ENCODE results near the gene ADM2.
A peak's percentile ranks its signal among the peaks of the same experiment; 100 is the strongest.

Gene ADM2

DNA sequence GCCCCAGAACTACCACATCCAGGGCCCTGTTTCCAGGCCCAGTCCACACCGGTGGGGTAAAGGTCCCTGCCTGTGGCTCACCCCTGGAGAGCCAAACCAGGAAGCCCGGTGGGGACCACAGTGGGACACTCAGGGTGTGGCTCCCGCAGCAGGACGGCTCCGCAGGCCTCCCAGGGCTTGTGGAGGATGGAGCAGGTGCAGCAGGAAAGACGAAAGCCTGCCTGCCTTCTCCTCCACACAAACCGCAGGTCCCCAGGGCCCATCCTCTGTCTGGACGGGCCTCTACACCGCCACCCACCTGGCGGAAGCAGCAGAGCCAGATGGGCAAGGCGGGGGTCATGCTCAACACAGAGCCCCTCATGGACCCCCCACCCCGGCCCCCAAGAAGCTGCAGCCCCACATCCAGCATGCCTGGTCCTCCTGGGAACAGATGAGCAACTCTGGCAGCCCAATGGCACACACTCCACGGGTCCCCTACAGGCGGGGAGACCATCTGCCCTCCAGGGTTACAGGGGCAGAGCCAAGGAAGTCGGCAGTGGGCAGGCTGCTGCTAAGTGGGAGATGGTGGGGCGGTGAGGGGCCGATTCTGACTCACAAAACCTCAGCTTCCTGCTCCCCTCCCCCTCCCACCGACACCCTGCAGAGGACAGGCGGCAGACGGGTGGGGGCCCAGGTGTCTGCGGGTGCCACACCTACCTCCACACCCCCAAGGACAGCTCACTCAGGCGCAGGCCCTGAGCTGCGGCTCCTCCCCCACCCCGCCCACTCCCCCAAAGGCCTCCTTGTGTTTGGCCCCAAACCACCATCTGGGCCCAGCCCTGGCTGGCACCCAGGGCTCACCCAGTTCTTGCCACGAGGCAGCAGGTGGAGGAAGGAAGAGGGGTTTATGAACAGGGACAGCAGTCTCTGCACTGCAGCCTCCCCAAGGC, 11.7 kb upstream of the ADM2 start:
- peak; percentile 75 to 83 for DNase-seq

DNA sequence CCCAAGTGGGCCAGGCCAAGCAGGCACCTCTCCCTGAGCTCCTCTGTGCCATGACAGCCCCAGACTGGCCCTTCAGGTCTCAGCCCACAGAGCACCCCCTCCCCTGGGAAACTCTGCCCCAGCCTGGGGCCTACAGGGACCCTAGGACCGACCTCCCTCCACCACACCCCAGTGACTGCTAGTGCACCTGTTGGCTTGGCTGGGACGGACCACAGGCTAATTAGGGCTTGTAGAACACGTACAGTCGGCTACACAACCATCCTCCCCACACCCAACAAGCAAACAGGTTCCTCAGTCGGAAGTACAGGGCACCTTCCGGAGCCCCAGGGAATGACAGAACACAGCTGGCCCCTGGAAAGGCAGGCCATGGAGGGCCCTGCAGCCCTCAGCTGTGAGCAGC, 10.9 kb upstream of the ADM2 start:
- DNase-seq: no peak

DNA sequence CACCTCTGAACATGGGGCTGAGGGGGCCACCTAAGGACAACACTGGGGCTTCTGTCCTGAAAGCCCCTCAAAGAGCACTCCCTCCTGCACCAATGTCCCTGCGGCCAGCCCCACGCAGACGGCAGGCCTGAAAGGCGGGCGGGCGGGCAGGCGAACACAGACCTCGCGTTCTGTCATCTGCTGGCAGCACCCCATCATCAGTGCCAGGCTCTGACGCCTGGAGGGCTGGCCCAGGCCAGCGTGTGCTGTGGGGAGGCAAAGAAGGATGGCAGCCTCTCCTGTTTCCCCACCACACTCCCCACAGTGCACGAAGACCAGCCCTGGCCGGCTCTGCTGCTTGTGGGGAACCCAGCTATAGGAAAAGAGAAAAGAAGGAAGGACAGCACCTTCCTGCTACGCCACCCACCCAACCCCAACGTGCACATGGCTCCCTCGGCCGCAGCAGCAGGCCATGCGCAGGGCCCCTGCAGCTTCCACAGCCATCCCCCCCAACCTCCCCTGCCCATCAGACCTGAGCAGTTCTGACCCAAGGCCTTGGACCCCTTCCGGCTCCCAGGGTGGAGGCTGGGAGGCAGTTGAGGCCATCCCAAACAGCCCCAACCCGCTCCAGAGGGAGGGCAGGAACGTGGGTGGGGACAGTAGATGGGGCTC, 10.0 kb upstream of the ADM2 start:
- DNase-seq: no peak

DNA sequence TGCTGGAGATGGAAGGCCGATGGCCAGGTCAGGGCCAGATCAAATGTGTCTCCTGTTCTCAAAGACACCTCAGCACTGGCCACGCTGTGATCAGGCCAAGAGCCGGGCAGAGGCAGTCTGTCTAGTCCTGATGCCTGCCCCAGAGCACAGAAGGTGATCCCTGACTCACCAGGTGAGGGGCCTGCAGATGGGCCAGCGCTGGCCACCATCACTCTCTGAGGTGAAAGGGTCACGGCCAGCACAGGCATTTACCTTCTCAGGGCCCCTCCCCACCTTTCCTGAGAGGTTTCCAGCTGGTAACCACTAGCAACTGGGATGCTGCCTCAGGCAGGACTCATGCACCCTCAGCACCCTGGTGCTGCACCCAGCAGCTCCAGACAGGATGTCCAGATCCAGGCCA, 9.4 kb upstream of the ADM2 start:
- DNase-seq: no peak

DNA sequence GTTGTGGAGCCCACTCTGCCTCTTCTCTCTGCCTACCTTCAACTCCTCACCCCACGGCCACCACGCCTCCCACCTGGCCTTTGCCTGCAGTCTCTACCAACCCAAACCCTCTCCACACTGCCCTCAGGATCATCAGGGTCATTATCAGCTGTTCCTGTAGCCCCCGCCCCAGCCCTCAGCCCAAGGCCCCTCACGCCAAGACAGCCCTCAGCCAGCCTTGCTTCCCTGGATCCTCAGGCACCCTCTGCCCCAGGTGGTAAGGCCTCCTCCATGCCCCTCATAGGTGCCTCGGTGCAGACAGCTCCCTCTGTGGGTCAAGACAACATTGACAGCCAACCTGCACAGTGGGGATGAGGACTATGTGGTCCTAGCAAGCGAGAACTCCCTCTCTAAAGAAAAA, 8.3 kb upstream of the ADM2 start:
- no peak for DNase-seq

DNA sequence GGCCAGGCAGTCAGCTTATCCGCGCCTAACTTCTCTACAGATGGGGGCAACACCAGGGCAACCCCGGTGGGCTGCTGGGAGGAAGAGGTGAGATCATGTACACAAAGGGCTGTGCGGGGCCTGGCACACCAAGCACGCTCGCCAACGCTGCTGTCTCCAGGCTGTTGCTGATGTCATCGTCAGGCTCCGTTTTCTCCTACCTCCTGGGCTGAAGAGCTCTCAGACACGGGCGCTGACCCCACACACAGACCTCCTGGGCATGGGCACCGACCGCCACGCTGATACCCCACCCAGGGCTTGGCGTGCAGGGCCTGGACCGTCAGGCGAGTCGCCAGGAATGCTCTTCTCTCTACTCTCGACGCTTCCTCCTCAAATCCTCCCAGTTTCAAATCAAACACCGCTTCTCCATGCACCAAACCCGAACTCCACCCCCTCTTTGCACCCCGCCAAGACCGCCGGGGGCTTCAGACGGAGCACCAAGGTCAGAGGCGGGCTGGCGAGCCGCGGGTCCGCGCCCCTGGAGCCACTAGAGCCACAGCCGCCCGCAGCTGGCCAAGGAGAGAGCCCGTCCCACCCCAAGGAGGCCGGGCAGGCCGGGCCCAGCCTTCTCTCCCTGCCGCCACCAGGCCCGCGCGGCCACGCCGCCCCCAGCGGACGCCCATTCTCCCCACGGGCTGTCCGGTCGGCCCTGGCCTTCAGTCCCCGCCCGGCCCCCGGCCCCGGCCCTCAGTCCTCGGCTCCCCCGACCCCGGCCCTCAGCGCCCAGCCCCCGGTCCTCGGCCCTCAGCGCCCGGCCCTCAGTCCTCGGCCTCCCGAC, 7.3 kb upstream of the ADM2 start:
- DNase-seq: no peak

DNA sequence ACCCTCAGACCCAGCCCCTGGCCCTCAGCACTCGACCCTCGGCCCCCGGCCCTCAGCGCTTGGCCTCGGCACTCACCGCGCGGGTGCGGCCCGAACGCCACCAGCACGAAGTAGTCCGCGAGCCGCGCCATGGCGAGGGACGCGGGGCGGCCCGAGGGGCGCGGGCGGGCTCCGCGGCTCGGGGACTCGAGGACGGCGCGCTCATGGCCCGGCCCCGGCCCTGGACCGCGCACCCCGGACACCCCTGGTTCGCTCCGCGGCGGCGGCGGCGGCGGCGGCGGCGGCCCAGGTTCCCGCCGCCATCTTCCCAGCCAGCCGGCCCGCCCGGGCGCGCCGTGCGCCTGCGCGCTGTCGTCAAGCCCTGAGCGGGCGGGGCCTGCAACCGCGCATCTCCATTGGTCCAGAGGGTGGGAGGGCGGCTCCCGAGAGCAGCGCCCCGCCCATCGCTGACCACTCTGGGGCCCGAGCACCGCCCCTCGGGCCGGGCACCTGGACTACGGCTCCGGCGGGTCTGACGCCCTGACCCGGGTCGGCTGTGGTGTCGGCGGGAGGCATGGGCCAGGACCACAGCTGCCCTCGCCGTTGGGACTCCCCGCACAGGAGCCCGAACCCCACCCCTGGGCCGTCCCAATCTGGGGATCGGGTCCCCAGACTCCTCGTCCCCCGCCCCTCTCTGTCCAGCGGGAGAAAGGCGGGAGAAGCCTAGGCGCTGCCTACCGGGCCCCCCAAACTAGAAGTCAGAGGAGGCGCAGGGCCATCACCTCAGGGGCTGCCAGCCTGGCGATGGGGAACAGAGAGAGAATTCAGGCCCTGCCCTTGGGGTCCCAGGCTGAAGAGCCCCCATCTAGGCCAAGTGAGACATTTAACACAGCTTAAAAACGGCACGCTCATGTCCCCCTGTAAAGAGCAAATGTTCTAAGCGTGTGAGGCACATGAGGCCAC, 6.4 kb upstream of the ADM2 start, which contains the start of gene SBF1:
TSS of gene SBF1 (minus strand) at position 326 of the 942 bp plus-strand sequence. CDS start at position 131, 195 bp downstream.
- DNase-seq: peak; percentile 82 to 88

DNA sequence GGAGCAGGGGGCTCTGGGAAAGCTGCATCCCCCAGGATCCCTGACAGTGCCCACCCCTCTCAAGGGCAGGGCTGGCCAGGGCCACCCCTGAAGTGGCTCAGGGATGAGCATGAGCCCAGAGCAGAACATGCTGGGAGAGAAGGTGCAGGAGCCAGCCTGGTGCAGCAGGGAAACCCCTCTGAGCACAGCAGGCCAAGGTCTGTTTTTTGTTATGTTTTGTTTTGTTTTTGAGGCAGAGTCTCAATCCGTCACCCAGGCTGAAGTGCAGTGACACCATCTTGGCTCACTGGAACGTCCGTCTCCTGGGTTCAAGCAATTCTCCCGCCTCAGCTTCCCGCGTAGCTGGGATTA, 5.7 kb upstream of the ADM2 start:
- no peak for DNase-seq

DNA sequence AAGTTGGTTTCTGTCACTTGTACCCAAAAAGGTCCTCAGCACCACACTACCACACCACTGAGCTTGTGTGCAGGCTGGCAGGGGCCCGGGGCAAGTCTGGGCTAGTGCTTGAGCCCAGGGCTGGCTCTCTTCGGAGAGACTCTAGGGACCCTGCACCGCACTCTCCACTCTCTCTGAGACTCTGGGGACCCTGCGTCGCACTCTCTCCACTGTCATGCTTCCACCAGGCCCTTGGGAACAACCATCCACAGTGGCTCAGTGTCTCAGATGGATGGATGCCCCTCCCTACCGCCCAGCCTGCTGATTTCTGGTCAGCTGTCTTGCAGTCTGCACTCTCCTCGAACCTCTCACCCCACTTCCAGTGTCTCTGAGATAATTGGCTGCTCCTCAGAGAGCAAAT, 4.5 kb upstream of the ADM2 start:
- no peak for DNase-seq

DNA sequence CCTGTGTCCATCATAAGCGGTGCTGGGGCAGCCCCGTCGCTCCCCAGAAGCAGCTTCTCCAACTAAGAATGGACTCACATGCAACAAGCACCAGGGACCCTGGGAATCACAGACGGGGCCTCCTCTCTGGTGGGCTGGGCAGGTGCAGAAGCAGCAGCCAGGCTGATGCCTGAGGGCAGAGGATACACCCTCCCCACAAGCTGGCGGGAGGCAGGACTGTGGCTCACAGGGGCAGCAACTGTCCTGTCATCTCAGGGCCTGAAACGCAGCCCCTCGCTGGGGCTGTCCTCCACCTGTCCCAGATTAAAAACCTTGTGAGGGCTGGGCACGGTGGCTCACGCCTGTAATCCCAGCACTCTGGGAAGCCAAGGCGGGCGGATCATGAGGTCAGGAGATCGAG, 3.4 kb upstream of the ADM2 start:
- no peak for DNase-seq

DNA sequence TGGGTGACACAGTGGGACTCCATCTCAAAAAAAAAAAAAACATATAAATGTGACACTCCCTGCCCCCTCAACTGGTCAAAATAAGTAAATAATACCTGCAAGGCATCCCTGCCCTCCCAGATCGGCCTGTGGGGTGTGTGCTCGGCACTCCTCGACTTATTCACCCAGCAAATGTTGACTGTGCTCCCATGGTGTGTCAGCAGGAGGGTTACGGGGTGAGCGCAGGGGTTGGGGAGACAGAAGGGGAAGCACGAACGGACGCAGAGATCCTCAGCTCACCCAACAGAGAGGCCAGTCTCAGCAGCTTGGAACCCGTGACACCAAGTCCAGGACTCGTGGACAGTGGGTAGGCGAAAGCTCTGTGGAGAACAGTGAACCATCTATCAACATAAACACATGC, 1.6 kb upstream of the ADM2 start:
- no peak for DNase-seq

DNA sequence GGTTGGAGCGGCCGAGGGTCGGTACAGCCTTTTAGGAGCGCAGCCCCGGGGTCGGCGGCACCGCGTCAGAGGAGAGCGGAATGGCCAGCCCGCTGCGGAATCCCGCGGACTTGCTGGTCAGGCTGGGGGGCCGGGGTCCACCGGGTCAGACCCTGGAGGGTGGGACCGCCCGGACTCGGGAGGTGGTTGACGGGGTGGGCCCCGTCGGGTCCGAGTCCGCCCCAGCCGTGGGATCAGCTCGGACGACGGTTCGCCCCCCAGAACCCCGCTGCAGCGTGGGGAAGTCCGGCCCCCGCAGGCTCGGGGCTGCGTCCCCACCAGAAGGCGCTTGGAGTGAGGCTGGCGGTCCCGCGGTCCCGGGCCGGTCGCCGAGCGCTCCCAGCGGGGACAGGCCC, 301 bp upstream of the ADM2 start:
- DNase-seq: no peak

DNA sequence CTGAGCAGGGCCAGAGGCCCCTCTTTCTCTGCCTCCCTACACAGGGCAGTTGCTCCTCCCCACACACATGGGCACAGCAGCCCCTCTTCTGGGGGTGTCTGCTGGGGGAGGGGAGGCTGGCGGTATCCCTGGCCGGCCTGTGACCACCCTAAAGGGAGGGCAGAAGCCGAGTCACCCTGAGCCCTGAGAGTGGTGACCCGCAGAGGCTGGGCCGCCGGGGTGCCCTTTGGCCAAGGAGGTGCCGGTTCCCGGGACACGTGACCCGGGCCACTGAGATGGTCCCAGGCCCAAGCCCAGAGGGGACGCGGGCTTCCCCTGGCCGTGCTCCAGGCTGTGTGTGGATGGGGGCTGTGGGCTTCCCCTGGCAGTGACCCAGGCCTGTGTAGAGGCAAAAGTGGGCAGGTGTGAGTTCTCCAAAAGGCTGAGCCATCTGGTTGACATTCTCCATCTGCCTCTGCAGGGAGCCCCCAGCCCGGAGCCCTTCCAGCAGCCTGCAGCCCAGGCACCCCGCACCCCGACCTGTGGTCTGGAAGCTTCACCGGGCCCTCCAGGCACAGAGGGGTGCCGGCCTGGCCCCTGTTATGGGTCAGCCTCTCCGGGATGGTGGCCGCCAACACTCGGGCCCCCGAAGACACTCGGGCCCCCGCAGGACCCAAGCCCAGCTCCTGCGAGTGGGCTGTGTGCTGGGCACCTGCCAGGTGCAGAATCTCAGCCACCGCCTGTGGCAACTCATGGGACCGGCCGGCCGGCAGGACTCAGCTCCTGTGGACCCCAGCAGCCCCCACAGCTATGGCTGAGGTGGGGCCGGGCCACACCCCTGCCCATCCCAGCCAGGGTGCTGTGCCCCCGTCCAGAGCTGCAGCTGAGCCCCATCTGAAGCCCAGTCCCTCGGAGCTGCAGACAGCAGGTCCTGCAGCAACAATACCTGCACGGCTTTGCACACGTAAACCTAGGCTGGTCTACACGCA, 1.0 kb downstream of the ADM2 start:
- DNase-seq: no peak

DNA sequence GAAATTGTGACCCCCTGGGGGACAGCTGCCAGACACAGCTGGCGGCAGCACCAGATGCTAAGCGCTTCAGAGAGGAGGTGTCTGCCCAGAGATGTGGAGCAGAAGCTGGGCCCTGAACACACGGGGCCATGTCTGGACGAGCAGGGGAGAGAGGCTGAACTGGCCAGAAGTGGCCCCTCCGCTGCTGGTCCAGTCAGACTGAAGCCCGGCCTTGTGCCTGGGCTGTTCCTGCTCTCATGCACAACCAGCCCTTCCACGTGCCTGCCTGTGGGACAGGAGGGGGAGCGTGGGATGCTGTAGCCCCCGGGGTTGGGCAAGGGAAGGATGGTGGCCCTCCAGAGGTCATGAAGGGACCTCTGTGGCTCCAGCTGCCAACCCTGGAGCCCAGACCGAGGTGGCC, 1.8 kb downstream of the ADM2 start:
- no peak for DNase-seq

DNA sequence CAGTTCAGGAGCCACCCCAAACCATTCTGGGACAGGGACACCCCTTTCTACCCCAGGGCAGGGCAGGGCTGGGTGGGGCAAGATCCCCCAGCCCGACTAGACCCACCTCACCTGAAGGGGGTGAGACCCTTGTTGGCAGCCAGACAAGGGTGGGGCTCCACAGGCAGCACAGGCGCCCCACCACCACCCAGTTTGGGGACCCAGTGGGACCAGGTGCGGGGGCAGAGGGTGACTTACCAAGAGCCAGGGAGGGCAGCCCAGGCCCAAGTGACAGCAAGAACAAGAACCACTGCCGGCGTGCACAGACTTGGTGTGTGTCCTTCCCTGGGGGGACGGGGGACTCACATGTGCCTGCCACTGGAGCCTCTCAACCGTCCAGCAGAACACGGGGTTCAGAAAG, 2.2 kb downstream of the ADM2 start:
- DNase-seq: no peak

DNA sequence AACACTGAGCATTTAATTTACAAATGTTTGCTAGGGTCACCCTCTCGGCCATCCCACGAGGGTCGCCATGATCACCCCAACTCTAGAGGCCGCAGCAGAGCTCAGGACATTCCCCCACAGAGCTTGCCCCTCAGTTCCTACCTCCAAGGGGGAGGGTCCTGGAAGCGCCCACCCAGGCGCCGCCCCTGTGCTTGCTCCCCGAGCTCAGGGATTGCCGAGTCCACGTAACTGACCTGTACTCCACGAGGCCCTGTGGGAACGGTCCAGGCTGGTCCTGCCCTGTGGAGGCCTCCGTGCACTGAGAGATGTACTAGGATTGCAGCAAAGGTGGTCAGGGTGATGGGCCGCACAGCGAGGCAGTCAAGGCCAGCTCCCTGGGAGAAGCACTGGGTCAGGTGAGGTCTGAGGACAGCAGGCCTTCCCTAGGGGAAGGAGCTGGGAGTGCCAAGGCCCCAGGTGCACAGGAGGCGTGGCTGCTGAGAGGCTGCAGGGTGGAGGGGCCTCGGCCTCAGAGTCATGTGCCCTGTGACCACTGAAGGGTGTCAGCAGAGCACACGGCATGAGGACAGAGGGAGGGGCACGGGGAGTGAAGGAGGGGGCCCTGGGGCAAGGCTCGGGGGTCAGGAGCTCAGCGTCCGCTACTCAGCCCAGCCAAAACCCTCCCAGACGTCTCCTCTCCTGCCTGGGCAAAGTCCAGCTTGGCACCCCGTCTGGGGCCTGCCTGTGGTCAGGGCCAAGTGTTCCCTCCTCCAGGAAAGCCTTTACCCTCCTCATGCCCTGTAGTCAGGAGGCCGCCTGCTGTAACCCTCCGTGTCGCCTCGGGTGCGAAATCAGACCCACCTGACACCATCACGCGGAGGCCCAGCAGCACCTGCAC, 2.9 kb downstream of the ADM2 start:
- no peak for DNase-seq

DNA sequence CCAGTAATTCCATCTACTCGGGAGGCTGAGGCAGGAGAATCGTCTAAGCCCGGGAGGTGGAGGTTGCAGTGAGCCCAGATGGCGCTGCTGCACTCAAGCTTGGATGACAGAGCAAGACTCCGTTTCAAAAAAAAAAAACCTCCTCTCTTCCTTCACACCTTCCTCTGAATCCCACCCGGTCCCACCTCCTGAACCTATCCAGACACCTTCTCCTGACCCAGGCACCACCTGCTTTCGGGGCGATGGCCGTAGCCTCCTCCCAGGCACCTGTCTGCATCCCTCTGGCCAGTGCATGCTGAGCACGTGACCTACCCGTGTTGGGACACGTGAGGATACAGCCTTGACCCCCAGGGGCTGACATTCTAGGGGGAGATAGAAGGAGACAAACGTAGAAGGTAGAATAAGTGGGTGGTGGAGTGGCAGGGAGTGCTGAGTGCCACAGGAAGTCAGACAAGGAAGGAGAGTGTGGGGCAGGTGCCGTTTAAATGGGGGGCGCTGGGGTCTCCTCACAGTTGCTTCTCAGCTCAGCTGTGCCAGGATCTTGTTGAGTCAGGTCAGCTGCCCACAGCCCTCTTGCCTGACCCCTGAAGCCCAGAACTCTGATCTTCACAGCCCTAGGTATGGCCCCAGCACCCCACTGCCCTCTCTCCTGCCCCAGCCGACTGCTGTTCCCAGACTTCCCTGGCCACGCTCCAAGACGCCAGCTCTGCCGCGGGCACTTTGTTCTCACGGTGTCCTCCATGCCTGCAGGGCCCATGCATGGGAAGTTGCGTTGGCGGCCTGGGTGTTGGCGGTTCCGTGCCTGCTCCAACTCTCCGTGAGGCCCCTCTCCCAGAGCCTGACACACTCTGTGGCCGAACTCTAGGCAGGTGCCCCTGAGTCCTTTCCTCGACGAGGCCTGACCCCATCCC, 4.1 kb downstream of the ADM2 start:
- no peak for DNase-seq

DNA sequence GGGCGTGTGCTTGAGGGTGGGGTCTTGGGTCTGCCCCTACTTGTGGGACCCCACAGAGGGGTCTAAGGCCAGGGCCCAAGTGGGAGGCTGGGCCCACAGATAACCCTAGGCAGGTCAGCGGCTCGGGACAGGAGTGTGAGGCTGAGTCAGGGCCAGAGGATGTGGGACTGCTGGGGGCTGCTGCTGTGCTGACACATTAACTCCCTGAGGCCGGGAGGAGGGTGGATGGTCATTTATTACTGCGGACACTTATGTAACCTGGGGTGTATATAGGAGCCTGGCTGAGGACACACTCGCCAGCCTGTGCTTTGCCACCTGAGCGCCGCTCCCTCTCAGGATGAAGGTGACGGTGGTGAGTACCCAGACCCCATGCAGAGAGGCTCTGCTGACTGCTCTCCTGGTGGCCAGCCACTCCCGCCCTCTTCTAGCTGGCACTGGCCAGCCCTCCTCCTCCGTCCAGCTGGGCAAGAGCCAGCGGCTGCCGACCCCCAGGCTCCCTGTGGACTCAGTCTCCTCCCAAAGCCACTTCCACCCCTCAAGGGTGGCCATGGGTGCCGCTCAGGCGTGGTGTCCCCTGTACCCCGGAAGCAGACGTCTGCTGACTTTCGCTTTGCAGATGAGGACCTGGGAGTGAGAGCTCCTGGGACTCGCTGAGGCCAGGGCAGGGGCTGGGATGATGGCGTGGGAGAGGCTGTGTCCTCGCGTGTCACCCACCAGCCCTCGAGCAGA, 5.4 kb downstream of the ADM2 start, which contains the start of gene MIOX:
TSS of gene MIOX (plus strand) at position 299 of the 729 bp plus-strand sequence. CDS start at position 338, 39 bp downstream.
- no peak for DNase-seq

Data from stimulated activated CD4-positive, alpha-beta T cell treated with anti-CD3 and anti-CD28 coated beads, Interleukin-2, amount 100 ng/mL, for 48 hours (primary cell).